ENCODE data around the gene GRB10.

Gene GRB10

DNA sequence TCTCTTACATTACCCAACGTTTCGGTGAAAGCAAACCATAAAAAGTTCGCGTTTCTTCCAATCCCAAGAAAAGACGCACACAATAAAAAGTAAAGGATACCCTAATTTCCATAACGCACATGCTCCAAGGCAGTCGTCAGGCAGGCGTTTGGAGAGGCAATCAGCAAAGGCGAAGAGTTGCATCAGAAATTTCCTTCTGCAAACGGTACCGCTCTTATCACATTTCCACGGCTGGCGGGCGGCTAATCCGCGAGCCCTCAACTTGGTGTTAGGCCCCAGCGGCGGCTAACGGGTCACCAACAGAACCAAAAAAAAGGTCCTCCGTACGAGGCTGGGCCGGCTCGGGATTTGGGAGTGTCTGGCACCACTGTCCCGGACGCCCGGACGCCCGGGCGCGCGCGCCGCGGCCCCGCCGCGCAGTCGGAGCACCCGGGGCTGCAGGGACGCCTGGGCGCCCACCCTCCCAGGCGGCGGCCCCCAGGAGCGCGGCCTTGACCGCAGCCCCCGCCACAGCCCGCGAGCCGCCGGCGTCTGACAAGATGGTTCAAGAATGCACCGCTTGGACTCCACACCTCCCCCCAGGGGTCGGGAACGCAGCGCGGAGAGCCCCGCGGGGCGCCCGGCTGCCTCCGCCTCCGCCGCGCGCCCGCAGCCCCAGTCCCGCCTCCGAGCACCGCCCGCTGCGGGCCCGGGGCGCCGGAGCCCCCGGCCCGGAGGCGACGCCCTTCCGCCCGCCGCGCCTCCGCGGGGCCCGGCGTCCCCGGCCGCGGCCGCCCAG, 9.8 kb upstream of the GRB10 start:
- Histone ChIP-seq H3K27me3 (peaks cover 72% of the 10 kb centered on the region), H3K36me3 (no peaks in the 10 kb centered on the region), H3K4me1 (no peaks in the 10 kb centered on the region), H3K9me3 (no peaks in the 10 kb centered on the region), H3K4me3 (ENCODE audit: low read depth, low read length) (no peak overlapping the region)
- TF ChIP-seq, protein P1, sequence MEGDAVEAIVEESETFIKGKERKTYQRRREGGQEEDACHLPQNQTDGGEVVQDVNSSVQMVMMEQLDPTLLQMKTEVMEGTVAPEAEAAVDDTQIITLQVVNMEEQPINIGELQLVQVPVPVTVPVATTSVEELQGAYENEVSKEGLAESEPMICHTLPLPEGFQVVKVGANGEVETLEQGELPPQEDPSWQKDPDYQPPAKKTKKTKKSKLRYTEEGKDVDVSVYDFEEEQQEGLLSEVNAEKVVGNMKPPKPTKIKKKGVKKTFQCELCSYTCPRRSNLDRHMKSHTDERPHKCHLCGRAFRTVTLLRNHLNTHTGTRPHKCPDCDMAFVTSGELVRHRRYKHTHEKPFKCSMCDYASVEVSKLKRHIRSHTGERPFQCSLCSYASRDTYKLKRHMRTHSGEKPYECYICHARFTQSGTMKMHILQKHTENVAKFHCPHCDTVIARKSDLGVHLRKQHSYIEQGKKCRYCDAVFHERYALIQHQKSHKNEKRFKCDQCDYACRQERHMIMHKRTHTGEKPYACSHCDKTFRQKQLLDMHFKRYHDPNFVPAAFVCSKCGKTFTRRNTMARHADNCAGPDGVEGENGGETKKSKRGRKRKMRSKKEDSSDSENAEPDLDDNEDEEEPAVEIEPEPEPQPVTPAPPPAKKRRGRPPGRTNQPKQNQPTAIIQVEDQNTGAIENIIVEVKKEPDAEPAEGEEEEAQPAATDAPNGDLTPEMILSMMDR (IDR thresholded peaks at IDR 0.05; ENCODE audit: low read depth, low read length) = no peak
- DNase-seq = no peak

DNA sequence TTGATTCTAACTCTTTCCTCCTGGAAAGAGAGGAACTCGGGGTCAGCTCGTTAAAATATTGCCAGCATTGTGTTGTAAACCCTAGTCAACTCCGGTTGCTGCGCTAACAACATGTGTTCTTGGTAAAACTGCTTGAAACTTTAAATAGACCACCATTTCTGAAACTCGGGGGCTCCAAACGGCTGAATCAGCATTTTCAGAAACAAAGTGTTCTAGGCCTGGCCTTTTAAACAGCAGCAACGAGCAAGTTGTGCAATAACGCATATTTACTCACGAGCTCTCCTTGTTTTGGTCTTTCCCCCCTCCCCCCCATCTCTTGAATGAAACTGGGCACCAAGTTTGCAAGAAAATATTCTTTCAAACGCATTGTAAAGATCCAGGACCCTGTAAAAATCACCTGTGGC, 9.2 kb upstream of the GRB10 start:
- H3K9me3 ChIP-seq = no peaks in the 10 kb centered on the region
- no peaks in the 10 kb centered on the region for H3K36me3 ChIP-seq
- DNase-seq = no peak
- no peaks in the 10 kb centered on the region for H3K4me1 ChIP-seq
- no peak overlapping the region for H3K4me3 ChIP-seq (ENCODE audit: low read depth, low read length)
- TF ChIP-seq, protein P1 (IDR thresholded peaks at IDR 0.05; ENCODE audit: low read depth, low read length) = no peak
- peaks cover 74% of the 10 kb centered on the region for H3K27me3 ChIP-seq

GRCh38 chr7:50791363-50791937, 8.8 kb upstream of the GRB10 start:
- Histone ChIP-seq H3K4me1 (no peaks in the 10 kb centered on the region), H3K27me3 (peaks cover 75% of the 10 kb centered on the region), H3K36me3 (no peaks in the 10 kb centered on the region), H3K9me3 (no peaks in the 10 kb centered on the region), H3K4me3 (ENCODE audit: low read depth, low read length) (no peak overlapping the region)
- no peak for DNase-seq
- TF ChIP-seq, protein P1 (IDR thresholded peaks at IDR 0.05; ENCODE audit: low read depth, low read length) = no peak

- no peaks in the 10 kb centered on the region for H3K9me3 ChIP-seq
- DNase-seq = no peak
- H3K36me3 ChIP-seq = no peaks in the 10 kb centered on the region
- no peak overlapping the region for H3K4me3 ChIP-seq (ENCODE audit: low read depth, low read length)
- H3K4me1 ChIP-seq = no peaks in the 10 kb centered on the region
- TF ChIP-seq, protein P1 (IDR thresholded peaks at IDR 0.05; ENCODE audit: low read depth, low read length) = no peak
- peaks cover 82% of the 10 kb centered on the region for H3K27me3 ChIP-seq
These were observed 7.7 kb upstream of the GRB10 start for GRCh38 chr7:50790381-50790780.

- Histone ChIP-seq H3K36me3 (no peaks in the 10 kb centered on the region), H3K4me1 (no peaks in the 10 kb centered on the region), H3K27me3 (peaks cover 76% of the 10 kb centered on the region), H3K9me3 (no peaks in the 10 kb centered on the region), H3K4me3 (ENCODE audit: low read depth, low read length) (no peak overlapping the region)
- DNase-seq = no peak
- TF ChIP-seq, protein P1 (IDR thresholded peaks at IDR 0.05; ENCODE audit: low read depth, low read length) = no peak
These were observed 5.7 kb upstream of the GRB10 start for GRCh38 chr7:50788382-50788781.

DNA sequence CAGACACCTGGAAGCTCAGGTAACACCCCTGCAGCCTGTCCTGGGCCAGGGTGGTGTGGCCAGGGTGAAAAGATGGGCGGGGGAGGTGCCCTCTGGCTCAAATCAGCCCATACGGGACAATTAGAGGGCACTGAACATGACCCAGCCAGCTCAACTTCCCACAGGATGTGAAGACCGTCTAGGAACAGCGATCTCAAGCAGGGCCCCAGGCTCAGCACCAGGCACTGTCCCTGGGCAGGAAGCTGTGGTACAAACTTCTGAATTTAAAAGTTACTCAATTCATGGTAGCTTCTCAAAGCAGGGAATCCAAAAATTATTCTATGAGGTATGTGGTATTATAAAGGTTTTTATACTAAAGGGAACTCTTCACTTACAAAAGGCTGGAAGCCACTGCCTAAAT, 5.1 kb upstream of the GRB10 start:
- no peaks in the 10 kb centered on the region for H3K36me3 ChIP-seq
- TF ChIP-seq, protein P1 (IDR thresholded peaks at IDR 0.05; ENCODE audit: low read depth, low read length) = no peak
- DNase-seq = no peak

More for the DNA sequence above, 5.1 kb upstream of the GRB10 start:
- peaks cover 75% of the 10 kb centered on the region for H3K27me3 ChIP-seq
- H3K9me3 ChIP-seq = no peaks in the 10 kb centered on the region
- no peak overlapping the region for H3K4me3 ChIP-seq (ENCODE audit: low read depth, low read length)
- H3K4me1 ChIP-seq = no peaks in the 10 kb centered on the region

Measured in BE2C (cell line).